NCI-H524 treated with DMSO at 0.1 percent for 48 hours (cell line): ENCODE results near the gene CPZ.

Source experiments
- DNase-seq: peaks from one replicate; lab custom pipeline; 2025; lab: John Stamatoyannopoulos, UW

The CPZ gene

DNA sequence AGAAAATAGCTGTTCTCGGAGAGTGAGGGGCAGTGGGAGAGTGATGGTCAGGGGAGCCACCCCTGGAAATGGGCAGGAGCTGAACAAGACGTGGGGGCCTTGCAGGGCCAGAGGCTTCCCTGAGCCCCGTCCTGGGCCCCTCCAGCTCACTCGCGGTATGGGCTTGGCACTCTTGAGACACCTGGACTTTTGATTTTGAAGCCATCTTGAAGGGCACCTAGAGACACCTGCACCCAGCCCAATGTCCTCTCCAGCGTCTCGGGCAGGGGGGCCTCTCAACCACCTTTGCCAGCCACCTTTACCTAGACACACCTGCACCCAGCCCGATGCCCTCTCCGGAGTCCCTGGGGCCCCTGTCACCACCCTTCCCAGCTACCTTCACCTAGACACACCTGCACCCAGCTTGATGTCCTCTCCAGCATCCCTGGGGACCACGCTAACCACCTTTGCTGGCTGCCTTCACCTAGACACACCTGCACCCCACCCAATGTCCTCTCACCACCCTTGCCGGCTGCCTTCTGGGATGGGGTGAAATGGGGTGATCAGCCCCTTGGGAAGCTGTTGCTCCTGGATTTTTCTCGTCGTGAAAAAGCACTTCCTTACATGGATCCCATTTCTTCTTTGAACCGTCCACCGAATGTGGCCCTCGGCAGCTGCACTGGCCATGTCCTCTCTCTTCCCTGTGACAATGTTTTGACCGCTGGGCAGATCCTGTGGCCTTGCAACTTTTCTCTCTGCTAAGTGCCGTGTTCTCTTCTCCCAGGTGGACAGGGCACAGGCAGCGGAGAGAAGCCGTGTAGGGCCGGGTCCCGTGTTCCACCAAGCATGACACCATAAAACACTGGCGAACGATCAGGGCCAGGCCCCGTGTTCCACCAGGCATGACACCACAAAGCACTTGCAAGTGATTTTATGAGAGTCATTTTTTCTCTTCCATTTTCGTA lies 47.5 kb downstream of the CPZ start:
- no peak for DNase-seq

DNA sequence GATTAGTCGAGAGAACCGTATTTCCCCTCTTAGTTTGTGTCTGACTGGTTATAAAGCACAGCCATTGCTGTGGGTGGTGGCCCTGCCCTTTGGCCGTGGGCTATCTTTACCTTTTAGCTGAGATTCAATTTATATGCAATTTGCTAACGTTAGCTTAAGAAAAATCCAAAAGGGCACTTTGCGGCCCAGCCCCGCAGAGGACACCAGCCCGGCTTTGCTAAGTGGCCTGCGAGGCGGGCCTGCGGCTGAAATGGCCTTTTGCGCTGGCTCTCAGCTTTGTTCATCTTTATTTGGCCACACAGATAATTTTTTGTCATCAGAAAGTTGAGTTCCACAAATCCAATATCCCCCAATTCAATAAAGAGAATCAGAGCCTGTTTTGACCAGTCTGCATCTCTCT lies 48.3 kb downstream of the CPZ start:
- DNase-seq: no peak

DNA sequence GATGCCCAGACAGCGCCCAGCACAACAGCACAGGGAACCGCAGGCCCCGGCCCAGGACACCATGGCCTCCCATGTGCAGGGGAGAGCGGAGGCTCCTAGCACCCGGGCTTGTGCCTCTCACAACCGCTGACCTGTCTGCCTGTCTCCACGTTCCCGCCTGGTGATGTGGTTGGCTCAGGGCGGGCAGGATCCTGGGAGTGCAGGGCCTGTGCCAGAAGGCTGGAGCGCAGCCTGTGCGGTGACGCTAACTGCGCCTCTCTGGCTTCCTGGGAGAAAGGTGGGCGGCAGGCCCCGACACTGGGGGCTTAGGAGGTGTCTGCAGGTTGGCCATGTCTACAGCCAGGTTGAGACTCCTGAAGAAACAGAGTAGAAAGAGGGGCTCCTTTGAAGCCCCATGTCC lies 48.7 kb downstream of the CPZ start:
- DNase-seq: no peak

DNA sequence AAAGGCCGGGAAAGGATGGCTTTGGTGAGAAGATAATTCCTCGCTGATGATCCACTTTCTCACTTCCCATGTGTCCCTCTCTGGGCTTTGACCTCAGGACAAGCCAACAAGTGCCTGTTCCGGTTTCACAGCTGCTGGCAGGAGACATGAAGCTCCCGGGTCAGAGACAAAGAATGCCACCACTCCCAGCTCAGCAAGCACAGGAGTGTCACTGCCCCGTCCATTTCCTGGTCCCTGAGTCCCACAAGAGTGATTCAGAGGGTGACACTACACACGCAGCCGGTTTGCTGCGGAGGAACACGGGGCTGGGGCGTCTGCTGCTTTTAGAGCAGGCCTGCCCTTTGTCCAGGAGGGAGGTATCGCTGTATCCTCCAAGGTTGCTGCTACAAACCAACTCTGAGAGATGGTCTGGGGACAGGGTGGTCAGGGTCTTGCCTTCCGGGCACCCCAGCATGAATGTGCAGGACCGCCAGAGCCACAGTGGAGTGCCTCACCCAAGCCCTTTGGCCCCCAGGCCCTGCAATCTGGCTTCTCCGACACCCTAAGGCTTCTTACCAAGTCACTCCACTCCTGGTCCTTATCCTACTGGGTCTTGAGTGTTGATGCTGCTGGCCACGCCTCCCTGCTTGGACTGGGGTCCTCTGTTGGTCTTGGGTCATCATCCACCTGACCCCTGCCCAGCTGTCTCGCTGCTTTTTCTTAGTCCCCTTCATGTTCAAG lies 49.5 kb downstream of the CPZ start:
- no peak for DNase-seq

DNA sequence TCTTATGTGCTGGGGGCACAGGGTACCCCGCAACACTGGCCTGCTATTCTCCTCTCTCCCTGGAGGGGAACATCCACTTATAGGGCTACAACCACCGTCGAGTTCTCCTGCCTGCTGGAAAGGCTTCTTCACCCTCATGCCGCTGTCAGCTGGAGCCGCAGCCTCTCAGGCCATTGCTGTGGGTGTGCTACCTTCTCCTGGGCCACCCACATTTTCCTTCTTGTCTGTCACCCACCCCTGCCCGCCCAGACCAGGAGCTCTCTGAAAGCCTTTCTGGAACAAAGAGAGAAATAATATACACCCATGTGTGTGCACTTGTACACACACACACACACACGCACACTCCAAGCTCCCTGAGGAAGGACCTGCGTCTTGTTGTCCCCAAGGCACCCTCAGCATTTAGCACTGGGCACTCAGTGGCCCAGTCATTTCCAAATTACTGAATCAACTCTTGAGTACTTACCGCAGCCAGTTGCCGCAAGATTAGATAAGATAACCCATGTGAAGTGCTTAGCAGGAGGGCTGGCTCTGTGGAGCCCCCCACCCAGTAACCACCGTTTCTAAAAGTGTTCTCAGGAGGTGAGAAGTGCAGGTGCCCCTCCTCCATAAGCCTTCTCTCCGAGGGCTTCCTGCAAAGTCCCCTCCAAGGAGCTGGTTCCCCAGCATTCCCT lies 50.2 kb downstream of the CPZ start:
- DNase-seq: no peak

DNA sequence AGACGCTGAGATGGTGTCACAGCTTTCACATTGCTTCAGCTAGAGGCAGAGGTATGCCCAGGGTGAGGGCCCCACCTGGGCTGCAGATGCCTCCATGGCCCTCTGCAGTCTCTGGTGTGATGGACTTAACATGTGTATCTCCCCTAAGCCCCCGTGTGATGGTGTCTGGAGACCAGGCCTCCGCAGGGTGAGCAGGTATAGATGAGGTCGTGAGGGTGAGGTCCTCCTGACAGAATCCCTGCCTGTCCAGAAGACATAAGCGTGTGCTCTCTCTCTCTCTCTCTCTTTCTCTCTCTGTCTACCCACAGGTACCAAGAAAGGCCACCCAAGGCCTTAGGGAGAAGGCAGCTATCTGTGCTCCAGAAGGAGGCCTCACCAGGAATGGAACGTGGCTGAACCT lies 50.9 kb downstream of the CPZ start:
- DNase-seq: no peak

DNA sequence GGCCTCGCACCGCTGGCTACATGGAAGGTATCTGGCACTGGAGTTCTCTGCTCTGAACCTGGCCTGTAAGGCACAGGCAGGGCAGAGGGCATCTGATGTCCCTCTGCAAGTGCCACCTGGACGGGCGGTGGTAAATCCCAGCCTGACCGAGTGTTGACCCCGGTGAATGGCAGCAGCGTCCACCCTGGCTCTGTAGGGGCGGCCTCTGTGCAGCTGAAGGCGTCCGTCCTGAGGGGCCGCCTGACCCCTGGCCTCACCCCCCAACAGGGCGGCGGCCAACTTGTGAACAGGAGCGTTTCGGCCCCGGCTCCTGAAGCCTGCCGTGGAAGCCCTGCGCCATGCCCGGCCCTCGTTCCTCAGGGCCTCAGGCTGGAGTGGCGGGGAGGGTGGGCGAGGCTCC lies 51.4 kb downstream of the CPZ start:
- DNase-seq: no peak

DNA sequence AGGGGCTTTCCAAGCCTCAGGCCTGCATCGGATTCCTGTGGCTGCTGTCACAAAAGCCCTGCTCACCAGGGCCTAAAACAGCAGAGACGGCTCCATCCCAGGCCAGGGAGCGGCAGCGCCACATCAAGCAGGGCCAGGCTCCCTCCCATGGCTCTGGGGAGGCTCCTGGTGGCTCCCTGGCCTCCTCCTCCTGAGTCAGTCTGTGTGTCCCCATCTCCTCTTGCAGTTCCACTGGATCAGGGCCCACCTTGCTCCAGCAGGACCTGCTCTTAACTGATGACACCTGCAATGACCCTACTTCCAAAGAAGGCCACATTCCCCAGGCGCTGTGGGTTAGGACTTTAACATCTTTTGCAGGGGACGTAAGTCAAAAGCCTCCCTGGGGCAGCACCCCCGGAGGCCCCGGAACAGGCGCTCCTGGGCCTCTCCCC lies 51.9 kb downstream of the CPZ start:
- no peak for DNase-seq

DNA sequence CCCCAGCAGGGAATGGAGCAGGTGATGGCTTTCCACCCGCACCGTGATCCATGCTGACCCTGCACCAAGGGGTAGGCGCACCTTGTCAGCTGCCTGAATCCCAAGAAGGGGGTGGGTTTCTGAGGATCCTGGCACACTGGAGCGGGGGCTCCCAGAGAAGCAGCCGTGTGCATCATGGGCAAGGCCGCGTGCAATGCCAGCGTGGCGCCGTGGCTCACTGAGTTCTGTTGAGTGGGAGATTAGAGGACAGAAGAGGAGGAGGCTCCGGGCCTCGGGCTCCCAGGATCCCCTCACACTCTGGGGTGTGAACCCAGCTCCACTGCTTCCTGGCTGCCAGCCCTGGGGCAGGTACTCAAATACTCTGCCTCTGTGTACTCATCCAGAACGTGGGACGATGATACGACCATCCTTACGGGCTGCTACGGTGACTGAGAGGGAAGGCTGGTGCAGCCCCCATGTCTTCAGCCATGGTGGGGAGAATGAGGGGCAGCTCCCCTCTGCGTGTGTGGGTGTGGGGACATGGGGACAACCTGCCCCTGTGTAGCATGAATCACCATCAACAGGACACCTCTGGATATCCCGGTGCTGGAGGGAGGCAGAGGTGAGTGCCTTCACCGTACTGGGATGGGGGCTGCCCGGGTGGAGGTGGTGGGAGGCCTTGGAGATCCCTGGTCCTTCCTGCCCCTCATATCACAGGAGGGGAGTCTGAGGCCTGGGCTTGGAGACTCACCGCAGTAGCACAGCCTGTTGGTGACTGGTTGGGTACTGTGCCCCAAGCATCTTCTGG lies 52.6 kb downstream of the CPZ start:
- DNase-seq: no peak

DNA sequence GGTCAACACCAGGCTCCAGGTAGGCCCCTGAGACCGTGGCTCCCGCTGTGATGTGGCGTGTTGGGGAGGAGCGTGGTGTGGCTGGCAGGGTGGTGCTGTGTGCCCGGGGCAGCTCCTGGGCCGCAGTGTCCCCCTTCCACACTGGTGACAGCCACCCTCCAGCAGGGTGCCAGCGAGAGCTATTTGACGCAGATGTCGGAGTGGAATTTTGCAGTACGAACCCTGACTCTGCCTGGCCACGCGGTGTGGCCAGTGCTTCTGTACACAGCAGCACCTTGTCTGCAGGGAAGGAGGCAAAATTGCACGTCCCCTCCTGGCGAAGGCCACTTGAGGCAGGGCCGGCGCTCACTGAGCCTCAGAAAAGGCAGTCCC lies 53.2 kb downstream of the CPZ start:
- DNase-seq: no peak

DNA sequence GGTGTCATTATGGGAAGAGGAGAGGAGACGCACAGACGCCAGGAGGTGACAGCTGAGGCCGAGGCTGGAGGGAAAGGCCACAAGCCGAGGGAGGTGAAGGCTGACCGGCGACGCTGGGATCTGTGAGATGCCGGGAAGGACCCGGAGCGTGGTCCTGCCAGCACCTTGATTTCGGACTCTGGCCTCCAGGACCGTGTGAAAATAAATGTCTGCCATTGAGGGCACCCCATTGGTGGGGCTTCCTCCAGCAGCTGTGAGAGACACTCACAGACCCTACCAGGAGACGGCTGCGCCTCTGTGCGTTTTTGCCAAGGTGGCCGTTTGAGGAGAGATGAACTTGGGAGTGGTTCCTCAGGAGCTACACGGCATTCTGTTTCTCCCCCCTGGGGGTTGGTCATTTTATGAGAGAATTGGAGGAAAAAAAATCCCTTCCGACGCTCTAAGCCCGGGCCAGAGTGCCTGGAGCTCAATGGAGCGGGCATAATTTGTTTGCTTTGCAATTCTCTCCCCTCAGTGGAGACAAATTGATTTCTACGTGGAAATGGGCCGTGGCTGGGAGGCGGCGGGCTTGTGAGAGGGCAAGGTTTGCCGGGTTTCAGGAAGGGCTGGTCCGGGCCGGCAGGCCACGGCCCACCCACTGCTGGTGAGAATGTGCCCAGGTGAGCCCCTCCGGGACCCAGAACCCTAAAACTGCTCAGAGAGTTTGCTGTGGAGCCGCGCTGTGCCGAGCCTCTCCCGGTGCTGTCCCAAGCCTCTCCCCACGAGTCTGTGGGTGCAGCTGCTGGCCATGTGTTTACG lies 53.9 kb downstream of the CPZ start:
- no peak for DNase-seq

DNA sequence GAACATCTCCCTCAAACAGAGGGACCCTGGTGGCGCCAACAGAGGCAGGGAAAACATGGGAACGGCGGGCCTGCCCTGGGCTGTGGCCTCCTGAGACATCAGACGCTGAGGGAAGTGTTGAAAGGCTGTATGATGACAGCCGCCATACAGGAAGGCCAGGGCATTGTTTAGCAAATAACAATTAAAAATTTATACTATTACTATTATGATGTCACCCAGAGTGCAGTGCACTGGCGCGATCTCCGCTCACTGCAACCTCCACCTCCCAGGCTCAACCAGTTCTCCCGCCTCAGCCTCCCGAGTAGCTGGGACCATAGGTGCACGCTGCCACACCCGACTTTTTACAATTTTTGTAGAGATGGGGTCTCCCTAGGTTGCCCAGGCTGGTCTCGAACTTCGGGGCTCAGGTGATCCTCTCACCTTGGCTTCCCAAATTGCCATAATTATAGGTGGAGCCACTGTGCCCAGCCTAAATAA lies 54.6 kb downstream of the CPZ start:
- DNase-seq: no peak

DNA sequence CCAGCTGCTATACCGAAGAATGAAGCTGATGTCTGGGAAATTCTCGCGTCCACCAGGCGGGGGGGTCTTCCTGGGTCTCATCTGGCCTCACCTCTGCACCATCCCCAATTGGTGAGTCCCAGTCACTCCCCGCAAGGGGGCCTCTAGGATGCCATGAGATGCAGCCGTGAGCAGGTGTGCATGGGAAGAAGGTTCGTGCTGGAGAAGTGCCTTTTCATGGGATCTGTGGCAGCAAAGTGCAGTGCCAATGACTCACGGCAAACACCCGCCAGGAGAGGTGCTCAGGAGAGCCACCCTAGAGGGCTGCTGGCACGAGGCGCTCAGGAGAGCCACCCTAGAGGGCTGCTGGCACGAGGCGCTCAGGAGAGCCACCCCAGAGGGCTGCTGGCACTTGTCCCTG lies 55.1 kb downstream of the CPZ start:
- DNase-seq: no peak

DNA sequence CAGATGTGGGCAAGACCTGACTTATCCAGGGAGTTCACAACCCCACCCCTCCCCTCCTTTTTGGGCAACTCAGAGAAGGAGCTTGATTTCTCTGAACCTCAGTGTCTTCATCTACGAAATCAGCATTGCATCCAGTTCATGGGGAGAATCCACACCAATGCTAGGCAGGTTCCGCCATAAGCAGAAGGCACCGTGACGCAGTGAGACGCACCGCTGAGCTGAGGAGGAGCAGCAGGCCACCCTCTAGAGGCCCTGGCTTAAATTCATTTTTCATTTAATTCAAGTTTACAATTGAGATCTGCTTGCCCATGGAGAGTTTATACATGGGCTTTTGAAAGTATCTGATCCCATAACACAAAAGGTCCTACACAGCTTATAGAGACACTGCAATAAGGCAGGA lies 55.7 kb downstream of the CPZ start:
- DNase-seq: no peak

DNA sequence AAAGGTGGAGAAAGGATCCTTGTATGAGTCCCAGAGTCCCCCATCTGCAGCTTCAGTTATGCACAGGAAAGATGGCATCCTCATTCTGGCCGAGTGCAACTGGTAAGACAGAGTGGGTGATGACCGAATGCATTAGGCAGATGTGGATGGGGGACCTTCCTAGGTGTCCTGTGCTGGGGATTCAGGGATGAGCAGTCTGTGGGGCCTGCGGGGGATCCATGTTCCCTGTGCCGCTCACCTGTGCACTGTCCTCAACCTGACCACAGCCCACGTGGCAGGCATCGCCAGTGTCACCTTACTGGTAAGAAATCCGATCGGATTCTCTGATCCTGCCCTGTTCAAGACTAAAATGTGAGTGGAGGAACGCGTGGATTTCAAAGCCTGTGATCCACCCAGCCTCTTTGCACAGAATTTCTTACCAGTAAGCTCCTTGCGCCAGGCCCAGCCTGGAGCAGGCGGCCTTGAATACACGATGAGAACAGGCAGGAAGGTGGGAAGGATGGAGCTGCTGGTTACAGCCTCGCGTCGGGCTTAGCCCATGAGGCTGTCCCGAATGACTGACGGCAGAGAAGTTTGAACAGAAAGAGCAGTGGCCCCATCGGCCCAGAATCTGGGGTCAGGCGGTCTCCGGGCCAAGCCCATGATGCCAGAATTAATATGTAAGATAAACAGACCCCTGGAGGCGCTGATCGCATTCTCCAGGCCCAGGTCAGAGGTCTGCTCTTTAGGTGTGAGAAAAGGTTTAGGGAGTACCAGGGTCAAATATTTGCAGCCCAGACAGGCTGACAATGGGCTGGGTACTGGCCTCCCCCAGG lies 56.5 kb downstream of the CPZ start:
- DNase-seq: no peak

DNA sequence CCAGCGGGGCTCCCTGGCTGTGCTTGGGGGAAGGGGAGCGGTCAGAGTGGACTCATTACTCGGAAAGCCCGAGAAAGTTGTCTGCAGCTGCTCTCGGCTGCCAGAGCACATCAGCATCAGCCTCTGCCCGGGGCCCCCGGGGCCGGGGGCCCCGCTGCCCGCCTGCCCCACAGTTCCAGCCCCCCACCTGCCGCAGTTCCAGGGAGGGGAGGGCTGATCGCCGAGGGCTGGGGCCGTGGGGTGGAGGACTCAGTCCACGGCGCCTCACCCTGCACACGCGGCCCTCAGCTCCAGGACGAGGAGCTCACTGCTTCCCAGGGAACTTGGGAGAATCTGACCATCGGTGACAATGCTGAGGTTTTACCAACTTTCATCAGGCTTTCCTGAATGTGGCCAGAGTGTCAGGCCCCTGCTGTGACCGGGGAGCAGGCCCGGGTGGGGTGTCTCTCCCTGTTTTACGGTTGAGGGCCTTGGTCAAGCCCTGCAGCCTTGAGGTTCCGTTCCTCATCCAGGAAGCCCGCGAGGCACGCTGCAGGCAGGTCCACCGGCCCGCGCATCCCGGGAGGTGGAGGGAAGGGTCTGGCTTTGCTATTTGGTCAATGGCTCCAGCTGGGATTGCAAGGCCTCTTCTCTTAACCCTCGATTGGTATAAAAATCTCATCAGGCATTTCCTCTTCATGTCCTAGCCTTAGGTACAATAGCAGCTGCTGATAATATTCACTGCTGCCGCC lies 57.2 kb downstream of the CPZ start:
- no peak for DNase-seq

DNA sequence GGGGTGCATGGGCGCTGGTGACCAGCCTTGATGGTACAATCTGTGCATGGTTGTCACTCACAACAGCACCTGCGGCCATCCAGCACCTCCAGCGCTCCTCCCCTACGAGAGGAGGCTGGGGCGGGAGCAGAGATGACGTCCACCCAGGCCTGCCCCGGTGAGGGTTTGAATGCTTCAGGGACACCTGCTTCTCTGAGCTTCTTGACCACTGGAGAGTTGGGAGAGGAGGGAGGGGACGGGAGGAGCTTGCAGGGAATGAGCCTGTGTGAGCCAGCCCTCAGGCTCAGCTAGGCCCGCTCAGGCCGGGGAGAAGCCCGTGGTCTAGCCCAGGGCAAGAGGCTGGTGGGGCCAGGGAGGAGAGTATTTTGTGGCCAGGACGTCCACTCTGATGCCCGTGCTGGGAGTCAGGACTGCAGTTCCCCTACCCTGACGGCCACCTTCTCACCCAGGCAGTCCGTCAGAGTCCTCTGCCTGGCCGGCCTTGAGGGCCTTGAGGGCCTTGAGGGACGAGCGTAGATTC lies 59.2 kb downstream of the CPZ start:
- DNase-seq: no peak

DNA sequence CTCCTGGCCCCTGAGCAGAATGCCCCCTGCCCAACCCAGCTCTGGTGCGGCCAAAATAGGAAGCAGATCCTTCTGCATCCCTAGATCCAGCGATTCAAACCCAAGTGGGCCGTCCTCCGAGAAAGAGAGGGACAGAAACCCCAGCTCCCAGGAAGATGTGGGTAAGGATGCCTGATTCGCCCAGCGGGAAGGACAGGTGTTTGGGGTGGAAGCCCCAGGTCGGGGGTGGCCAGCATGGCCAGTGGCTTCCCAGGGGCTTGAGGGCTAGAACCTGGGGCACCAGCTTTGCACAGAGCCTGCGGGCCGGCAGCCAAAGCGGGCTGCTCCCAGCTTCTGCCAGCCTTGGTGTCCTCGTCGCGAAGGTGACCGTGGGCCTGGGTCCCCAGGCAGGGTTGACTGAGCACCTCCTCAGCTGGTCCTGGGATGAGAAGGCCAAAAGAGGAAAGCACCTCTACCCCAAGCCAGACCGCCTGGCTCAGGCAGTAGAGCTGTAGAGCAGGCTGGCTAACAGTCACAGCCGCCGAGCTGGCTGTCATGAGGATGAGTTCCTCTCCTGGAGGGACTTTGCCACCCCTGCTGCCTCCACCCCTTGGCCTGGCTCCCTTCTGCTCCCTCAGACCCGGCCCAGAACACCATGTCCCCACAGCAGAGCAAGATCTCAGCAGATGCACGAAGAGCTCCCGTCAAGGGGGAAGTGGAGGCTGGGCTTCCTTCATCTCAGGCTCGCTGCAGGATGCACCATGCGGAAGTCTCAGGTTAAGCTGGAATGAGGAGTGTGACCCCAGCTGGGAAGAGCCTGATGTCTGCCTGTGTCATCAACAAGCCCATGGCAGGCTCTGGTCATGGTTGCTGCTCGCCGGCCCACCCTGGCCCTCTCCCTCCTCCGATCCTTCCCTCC lies 59.9 kb downstream of the CPZ start:
- no peak for DNase-seq
